Putamen (tissue), 1 donor: ENCODE data around the gene IL20RA.
"Not testable (repeated sequence)": the region's sequence is repeated elsewhere in the genome, so short reads cannot be mapped to it uniquely, and the experiment has no call there.

Experiments used
- DNase-seq: peaks from one replicate; pipeline ENCODE4 v3.0.0-alpha.2; 2016; ENCODE audit warnings: low spot score

The IL20RA gene, protein sequence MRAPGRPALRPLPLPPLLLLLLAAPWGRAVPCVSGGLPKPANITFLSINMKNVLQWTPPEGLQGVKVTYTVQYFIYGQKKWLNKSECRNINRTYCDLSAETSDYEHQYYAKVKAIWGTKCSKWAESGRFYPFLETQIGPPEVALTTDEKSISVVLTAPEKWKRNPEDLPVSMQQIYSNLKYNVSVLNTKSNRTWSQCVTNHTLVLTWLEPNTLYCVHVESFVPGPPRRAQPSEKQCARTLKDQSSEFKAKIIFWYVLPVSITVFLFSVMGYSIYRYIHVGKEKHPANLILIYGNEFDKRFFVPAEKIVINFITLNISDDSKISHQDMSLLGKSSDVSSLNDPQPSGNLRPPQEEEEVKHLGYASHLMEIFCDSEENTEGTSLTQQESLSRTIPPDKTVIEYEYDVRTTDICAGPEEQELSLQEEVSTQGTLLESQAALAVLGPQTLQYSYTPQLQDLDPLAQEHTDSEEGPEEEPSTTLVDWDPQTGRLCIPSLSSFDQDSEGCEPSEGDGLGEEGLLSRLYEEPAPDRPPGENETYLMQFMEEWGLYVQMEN

DNA sequence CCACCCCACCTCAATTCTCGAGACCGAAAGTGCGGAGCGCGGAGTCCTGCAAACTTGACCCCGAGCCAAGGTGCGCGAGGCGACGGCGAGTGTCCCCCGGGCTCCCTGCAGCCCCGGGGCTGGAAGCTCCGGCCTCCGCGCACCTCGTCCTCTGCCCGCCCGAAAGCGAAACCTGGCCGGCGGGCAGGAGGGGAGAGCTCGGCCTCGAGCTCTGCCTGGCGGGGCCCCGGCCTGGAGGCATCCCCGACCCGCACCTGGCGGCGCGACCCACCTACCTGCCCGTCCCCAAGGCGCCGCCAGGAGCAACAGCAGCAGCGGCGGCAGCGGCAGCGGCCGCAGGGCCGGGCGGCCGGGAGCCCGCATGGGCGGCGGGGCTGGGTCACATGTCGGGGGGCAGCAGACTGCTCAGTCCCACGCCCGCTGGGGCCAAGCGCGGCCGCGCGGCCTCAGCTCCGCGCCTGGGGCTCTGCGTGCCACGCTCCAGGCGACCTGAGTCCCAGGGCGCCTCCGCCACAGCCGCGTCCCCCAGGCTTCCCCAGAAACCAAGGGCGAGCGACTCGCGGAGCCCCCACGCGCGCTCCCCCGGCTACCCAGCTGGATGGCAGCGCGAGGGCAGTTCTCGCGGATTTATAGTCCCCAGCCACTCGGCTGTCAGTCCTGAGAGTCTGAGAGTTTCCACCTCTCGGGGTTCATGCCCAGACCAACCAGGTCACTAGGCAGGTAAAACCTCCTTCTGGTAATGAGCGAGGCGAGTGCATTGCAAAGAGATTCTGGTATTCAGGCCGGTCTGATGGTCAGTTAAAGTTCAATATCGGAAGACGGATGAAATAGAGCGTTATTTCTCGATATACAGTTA is at the start of gene IL20RA:
TSS of gene IL20RA (minus strand) at position 600 of the 856 bp plus-strand sequence. CDS start at position 363, 237 bp downstream.
- no peak for DNase-seq

DNA sequence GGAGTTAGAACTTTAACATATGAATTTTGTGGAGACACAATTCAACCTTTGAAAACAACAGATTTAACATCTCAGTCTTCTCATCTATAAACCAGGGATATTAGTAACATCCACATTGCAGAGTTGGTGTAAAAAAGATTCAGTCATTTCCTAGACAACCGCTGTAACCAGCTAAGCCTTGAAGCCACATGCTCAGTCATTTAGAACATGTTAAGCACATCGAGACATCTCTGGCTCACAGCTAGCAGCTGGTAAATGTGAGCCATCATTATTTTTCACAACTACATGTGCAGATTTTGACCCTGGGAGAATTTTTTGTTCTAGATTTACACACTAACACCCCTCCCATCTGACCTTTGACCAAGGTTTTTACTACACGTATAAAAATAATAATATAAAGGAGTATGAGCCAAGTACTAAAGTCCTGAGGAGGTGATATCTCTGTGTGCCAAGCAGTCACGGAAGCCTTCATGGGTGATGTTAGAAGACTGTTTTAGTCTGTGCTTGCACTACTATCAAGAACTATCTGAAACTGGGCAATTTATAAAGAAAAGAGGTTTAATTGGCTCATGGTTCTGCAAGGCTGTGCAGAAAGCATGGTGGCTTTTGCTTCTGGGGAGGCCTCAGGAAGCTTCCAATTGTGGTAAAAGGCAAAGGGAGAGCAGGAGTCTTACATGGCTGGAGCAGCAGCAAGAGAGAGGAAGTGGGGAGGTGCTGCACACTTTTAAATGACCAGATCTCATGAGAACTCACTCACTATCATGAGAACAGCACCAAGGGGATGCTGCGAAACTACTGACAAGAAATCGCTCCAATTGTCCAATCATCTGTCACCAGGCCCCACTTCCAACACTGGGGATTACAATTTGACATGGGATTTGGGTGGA is 48.7 kb upstream of the IL20RA start:
- no peak for DNase-seq

DNA sequence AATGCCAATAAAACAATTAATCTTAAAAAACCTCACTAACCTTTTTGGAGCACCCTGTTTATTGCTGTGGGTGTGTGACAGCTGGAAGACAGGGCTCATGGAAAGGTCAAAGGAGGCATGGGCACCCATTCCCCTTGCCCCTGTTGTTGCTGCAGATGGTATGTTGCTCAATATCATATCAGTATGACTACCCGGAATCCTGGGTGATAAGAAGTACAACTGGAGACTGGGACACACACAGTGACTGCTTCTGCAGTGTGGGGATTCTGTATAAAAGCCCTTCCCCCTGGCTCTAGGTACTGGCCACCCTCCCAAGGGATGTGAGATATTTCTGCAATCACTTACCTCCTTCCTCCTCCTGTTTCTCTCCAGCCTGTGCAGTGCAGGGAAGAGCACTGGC is 47.3 kb upstream of the IL20RA start:
- DNase-seq = no peak

DNA sequence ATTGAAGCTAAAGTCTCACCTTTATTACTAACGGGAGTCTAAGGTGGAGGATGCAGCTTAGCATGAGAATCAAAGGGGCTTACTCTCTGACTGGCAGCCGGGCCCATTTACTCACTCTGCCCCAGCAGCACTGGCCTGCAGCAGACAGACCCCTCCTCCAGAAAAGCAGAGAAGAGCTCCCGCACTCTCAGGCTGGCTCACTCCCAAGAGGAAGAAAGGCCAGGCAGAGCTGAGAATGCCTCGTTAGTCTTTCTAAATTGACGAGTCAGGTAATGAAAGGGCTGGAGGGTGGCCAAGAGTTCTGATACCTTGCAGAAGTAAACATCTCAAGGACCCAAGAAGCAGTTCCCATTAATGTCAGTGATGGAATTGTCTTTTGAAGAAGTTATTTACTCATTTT is 44.5 kb upstream of the IL20RA start:
- DNase-seq = no peak

DNA sequence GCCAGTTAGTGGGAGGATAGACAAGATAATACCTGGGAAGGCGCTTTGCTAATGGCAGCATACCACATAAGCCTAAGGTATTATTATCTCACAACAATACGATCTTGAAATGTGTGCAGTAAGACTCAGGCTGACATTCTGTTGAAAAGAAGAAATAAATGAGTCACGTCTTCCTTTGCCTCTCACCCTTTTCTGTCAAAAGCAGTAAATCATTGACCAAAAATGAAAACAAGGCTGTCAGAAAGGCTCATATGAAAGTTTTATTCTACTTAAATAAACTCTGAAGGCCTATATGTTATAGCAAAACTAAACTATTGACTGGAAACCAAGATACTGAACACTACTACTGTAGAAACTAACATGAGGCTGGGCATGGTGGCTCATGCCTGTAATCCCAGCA is 43.1 kb upstream of the IL20RA start:
- peak; percentile 21 for DNase-seq

DNA sequence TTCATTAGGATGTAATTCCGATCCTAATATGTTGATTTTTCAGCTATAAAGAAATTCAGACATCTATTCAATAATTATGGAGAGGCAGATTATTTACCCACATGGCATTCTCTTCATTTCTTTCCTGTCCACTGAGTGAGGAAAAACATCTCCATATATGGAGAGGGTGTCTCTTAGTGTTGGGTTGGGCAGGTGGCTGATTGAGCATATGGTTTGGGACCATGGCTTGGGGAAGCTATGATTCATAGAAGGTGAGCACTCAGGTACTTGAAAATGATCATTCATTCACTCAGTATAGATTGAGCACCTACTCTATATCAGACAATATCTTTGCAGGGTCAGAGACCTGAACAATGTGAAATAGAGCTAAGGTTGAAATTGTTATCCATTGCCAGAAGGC is 41.3 kb upstream of the IL20RA start:
- DNase-seq = no peak

DNA sequence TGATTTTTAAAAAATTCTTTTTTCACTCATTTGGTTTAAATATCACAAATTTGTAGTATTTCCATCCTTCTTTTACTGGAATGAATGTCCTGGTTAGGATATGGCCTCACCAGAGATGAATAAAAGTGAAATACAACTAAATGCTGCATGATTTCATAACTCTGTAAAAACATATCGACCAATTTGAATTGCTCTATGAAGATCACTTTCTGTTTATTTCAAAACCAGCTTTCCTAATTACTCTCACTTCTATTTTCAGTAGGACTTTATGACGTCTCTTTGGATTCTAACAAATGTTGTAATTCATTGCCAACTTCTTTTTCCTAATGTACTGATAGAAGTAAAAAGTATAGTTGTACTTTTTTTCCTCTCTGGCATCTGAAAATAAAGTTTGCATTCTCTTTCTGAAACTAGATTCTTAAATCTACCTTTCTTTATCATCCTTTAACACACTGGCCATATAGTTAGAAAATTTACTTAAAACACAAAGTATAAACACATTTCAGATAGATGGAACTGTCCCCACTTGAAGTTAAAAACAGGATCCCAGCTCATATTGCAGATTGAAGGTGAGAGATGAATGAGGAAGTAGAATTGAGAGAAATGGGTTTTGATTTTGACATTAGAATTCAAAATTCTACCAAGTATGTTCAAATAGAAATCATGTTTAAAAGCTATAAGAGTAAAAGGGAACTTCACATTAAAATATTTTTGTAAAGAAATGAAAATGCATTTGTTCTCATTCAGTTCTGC is 40.3 kb upstream of the IL20RA start:
- DNase-seq = no peak

DNA sequence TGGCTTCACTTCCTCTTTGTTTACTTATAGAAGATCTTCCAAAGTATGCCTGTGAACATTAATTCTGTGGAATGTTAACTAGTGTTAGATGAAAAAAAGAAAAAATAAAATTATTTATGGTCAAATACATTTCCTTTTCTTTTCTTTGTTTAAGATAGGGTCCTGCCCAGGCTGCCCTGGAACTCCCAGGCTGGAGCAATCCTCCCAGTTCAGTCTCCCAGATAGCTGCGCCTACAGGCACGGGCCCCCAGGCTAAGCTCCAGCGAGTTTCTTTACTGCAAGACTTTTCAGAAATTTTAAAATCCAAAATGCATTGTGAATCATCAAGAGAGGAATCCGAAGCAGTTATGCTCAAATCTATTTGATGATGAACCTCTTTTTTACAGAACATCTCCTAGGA is 39.3 kb upstream of the IL20RA start:
- DNase-seq = no peak

DNA sequence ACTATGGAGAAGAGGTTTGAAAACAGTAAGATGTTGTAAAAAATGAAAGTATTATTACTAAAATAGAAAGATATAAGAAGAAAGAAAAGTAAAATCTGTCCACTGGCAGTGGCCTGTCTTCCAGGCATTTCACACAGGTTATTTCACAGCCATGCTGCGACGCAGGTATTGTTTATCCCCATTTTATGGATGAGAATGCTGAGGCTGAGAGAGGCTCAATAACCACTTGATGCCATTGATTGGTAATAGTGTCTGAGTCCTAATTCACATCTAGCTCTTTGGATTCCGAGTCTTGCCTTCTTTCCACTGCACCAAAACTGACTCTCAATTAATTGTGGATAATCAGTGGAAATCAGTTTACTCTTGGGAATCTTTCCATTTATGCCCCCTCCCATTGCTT is 37.2 kb upstream of the IL20RA start:
- no peak for DNase-seq

DNA sequence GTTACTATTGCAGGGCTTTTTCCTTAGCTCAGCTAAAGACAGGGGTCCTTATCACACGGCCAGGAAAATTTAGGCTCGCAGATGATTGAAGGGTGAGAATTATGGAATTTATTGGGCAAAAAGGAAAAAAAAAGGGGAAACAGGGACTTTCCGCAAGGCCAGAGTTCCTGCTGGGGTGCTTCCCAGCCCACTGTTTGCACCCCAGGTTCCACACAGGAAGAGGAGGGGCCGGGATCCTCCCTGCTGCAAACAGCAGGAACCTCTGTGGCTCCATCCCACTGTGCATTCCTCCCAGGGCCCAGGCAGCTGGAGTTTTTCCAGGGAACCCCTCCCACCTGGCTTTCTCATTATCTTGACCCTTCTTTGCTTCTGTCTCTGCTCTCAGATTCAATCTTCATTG is 35.9 kb upstream of the IL20RA start:
- no peak for DNase-seq

DNA sequence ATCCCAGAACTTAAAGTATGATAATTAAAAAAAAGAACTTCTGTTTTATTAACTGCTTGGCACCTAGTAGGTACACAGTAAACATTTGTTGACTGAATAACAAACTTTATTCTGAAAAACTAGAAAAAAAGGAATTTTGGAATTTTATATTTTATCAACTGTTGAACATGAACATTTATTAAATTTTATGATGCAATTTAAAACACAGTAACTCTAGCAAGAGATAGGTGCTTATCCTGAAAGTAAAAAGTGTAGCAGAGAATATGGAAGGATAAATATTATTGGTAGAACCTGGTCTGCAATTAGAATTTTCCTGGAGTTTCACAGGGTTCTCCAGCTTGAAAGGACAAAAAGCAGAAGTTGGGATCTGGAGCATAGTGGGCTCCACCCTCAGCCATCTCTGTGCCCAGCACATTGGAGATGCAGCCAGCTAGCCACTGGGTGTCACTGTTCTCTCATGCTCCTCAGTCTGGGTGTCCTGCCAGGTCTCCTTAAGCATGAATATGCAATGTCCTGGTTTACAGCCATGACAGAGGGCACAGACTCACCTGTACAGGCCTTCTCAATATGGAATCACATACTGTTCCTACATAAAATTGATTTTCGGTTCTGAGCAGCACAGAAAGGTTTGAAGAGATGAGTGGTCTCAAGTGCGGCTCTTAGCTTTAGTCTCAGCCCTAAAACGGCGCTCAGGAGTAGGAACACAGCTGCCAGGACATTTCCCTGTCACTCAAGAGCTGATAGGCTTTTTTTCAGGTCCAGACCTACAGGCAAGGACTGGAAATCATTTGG is 31.7 kb upstream of the IL20RA start:
- DNase-seq = peak; percentile 23

DNA sequence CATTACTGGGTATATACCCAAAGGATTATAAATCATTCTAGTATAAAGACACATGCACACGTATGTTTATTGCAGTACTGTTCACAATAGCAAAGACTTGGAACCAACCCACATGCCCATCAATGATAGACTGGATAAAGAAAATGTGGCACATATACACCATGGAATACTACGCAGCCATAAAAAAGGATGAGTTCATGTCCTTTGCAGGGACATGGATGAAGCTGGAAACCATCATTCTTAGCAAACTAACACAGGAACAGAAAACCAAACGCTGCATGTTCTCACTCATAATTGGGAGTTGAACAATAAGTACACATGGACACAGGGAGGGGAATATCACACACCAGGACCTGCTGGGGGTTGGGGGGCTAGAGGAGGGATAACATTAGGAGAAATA is 31.0 kb upstream of the IL20RA start:
- DNase-seq = not testable (repeated sequence)

DNA sequence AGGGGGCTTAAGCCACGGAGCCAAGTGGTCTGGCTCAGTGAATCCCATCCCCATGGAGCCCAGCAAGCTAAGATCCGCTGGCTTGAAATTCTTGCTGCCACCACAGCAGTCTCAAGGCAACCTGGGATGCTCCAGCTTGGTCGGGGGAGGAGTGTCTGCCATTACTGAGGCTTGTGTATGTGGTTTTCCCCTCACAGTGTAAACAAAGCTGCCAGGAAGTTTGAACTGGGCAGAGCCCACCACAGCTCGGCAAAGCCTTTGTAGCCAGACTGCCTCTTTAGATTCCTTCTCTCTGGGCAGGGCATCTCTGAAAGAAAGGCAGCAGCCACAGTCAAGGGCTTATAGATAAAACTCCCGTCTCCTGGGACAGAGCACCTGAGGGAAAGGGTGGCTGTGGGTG is 25.5 kb upstream of the IL20RA start:
- no peak for DNase-seq

DNA sequence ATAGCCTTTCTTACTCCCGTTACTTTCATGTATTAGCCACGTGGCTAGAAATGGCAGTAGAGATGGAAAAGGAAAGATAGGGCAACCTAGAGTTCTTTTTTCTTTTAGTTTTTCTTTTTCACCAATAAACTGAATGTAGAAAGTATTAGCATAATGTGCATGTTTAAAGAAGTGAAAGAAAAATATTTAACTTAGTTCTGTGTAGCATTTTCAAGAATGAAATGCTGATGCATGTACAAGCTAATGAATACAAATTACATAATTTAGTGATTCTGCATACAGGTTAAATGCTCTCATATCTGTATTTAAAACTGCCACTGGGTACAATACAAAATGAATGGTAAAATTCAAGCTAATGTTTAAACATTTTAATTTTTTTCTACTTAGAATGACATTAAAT is 22.6 kb upstream of the IL20RA start:
- no peak for DNase-seq

DNA sequence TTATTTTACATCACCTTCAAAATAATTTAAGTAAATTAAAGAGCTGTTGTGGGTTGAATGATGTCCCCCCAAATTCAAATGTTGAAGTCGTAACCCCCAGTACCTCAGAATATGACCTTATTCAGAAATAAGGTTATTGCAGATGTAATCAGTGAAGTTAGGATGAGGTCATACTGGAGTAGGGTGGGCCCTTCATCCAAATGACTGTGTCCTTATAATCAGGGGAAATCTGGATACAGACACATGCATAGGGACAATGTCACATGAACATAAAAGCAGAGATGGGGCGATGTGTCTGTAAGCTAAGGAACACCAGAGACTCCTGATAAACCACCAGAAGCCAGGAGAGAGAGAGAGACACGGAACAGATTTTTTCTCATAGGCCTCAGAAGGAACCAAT is 13.3 kb upstream of the IL20RA start:
- no peak for DNase-seq

DNA sequence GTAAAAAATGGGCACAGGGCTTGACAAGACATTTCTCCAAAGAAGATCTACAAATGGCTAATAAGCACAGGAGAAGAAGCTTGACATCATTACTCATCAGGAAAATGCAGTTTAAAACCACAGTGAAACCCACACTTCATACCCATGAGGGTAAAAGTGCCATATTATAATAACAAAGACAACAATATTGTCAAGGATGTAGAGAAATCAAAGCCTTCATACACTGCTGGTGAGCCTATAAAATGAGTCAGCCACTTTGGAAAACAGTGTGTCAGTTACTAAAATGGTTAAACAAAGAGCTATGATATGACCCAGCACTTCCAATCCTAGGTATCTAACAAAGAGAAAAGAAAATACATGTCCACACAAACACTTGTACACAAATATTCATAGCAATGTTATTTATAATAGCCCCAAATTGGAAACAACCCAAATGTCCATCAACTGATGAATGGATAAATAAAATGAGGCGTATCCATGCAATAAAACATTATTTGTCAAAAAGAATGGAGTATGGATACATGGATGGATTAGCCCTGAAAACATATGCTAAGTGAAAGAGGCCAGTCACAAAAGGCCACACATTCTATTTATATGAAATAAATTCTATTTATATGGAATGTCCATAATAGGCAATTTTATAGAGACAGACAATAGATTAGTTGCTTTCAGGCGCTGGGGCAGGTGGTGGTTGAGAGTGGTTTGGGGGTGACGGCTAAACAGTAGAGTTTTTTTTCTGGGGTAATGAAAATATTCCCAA is 11.5 kb upstream of the IL20RA start:
- no peak for DNase-seq

DNA sequence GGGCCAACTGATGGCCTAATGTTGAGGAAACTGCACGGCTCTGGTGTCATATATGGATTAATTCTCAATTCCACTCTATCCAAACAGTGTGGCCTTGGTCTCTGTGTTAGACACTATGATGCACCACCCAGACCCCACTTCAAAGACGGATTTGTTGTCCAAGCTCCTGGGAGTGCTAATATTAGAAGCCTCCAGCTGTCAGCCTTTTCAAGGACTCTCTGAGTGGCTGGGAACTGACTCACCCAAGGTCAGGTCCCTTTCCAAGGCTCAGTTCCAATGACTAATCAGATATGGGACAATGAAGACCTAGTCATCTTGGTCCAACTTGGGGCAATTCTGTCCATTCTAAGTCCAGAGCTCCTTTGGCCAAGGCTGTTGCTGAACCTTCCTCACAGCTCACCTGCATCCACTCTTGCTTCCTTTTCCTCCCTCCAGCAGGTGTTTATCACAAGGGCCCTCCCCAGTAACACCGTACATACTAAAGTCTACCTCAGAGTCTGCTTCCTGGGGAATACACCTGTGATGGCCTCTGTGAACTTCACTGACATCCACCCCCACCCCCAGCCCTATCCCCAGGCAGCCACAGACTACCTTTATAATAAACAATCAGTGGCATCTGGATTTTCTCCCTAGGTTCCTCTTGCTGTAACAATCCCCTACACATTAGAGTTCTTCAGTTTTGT is 7.2 kb upstream of the IL20RA start:
- no peak for DNase-seq

DNA sequence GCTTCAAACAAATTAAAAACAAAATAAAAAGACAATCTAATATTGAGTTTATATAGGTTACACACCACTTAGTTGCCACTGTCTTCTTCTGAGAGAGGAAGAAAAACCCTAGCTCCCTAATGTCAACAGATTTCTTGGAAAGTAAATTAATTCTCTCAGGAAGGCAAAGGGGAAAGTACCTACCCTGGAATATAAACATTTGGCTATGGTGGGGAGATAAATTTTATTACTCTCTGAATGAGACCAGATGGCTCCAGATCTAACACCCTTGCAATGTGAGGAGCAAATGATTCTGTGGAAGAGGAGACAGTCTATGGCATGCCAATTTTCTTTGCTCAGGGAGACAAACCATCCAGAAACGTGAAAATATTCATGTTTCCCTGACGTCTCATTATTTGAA is 4.3 kb upstream of the IL20RA start:
- DNase-seq = no peak

DNA sequence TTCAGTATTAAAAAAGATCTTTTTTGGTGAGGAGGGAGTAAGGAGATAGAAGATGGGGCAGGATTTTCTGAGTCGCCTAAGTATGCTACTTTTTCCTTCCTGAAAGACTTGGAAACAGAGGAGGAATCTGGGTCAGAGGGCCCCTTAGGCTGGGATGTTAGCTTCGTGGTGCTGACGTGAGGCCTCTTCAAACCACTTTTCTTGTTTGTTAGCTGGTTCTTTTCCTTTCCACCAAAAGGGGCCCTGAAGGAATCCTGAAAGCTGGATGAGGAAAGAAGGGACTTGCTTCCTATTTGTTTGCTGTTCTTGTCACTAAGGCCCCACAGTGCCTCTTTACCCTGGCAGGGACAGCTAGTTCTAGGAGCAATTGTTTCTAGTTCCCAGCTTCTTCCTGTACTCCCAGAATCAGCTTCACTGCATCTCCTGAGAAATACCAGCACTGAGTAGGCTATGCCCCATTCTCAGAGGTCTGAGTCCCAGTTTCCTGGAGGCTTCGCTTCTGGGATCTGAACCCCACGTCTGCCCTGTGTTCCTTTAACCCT is 2.2 kb upstream of the IL20RA start:
- no peak for DNase-seq
